ENCODE results near the gene SND1. TPM values are rescaled to one million over a fixed set of nuclear protein-coding genes. Genes with fewer than 3 reads are reported as not detected.

SND1 gene
- total RNA-seq, 1 donor from 2014 or later, result 232 TPM

DNA sequence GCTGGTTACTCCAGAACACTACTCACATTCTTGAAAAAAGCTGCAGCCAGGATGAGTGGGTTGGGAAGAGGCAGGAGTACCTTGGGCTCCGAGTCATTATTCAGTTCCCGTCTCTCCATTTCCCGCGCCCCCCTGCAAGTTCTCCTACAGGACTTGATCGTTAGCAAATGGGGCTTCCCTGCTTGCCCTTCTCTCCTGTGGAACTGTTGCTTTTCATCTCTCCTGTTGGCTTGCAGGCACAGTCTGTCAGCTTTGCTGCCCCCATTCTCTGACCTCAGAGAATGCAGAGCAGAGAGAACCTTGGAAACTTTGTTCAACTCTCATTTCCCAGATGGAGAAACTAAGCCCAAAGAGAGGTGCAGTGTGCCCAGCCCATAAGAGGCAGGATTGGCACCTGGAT is 414.9 kb downstream of the SND1 start:
- no peak for FAIRE-seq
- peaks cover 1% of the 10 kb centered on the region for H3K36me3 ChIP-seq (ENCODE audit: control insufficient read depth, insufficient read depth, low read length)
- no peak for TF ChIP-seq CTCF (IDR thresholded peaks at IDR 0.05; ENCODE audit: insufficient read depth, low read length, severe bottlenecking)
- no peak for DNase-seq (ENCODE audit: low read depth)
- no peak overlapping the region for H3K4me3 ChIP-seq (ENCODE audit: low read depth, low read length)
- H3K27me3 ChIP-seq (ENCODE audit: control insufficient read depth, insufficient read depth, low read length), result no peaks in the 10 kb centered on the region

DNA sequence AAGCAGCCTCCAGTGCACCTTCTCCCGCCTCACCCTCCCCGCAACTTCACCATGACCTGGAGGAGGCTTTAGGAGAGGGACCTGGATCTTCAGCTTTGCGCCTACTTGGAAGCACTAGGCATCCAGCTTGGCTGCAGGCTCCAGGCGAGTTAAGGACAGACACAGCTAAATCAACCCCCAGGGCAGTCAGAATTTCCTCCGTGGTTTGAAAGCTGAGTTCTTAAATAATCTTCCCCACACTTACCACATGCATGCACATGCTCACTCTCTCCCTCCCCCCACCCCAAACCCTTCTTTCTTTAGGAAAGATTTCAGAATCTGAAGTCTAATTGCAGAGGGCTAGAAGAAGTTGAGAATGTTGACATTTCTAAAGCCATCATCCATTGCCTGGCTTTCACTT is 416.0 kb downstream of the SND1 start:
- TF ChIP-seq CTCF (IDR thresholded peaks at IDR 0.05; ENCODE audit: insufficient read depth, low read length, severe bottlenecking), result no peak
- H3K4me3 ChIP-seq (ENCODE audit: low read depth, low read length), result no peak overlapping the region
- DNase-seq (ENCODE audit: low read depth) (no peak), FAIRE-seq (no peak)
- H3K27me3 ChIP-seq (ENCODE audit: control insufficient read depth, insufficient read depth, low read length), result no peaks in the 10 kb centered on the region
- peaks cover 1% of the 10 kb centered on the region for H3K36me3 ChIP-seq (ENCODE audit: control insufficient read depth, insufficient read depth, low read length)

DNA sequence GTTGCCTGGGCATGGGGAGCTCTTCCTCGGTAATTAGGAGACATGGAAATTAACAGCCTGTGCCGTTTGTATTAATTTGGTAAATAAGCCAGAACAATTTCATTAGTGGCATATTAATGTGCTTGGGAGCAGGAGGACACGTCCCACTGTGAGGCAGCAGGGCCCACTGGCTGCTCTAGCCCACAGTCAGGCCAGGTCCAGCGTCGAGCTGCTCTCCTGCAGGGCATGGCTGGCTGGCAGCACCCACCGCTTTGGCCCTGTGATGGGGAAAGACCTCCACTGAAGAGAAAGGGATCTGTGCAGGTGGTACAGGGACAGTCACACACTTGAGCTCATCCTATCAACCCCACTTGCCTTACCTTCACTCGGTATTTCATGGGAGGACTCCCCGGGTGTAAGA is 416.8 kb downstream of the SND1 start:
- FAIRE-seq (no peak), DNase-seq (ENCODE audit: low read depth) (no peak)
- TF ChIP-seq CTCF (IDR thresholded peaks at IDR 0.05; ENCODE audit: insufficient read depth, low read length, severe bottlenecking), result no peak
- Histone ChIP-seq H3K36me3 (ENCODE audit: control insufficient read depth, insufficient read depth, low read length) (peaks cover 2% of the 10 kb centered on the region), H3K4me3 (ENCODE audit: low read depth, low read length) (no peak overlapping the region), H3K27me3 (ENCODE audit: control insufficient read depth, insufficient read depth, low read length) (no peaks in the 10 kb centered on the region)

DNA sequence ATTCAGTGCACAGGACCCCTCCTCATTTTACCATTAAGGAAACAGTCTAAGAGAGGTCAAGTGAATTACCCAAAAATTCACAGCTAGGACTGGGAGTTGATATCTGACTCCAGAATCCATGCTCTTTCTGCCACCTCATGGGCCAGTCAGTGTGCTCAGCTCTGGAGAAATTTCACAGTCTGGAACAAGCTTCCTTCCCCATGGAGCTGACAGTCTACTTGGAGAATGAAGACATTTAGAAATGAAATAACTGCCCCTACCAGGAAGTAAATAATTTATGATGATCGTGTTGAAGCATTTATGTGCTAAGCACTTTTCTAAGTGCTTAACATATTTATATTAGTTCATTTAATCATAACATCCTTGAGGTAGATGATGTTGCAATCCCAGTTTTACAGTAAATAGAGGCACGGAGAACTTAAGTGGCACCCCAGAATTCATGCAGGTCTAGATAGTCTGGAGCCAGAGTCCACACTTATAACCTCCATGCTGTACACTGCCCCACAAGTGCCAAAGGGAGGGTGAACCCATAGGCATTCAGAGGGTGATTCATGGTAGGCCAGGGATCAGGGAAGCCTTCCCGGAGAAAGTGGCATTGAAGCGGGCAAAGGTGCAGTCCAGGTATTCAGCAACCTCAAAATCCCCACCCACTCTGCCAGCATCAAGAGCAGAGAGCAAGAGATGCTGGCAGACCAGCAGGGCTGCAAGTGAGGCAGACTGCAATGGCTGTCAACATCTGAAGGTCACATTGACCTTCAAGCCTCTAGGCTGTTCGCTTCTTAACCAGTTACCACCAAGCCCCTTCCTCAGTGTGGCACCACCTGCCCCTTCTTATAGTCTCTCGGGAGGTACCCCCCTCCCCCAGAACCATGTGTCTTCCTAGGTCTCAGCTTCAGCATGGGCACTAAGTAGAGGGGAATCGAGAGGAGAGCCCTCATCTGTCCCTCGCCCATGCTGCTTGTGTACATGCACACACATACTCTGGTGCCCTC is 417.7 kb downstream of the SND1 start:
- Histone ChIP-seq H3K27me3 (ENCODE audit: control insufficient read depth, insufficient read depth, low read length) (no peaks in the 10 kb centered on the region), H3K36me3 (ENCODE audit: control insufficient read depth, insufficient read depth, low read length) (peaks cover 5% of the 10 kb centered on the region), H3K4me3 (ENCODE audit: low read depth, low read length) (no peak overlapping the region)
- no peak for TF ChIP-seq CTCF (IDR thresholded peaks at IDR 0.05; ENCODE audit: insufficient read depth, low read length, severe bottlenecking)
- no peak for FAIRE-seq
- DNase-seq (ENCODE audit: low read depth), result no peak

DNA sequence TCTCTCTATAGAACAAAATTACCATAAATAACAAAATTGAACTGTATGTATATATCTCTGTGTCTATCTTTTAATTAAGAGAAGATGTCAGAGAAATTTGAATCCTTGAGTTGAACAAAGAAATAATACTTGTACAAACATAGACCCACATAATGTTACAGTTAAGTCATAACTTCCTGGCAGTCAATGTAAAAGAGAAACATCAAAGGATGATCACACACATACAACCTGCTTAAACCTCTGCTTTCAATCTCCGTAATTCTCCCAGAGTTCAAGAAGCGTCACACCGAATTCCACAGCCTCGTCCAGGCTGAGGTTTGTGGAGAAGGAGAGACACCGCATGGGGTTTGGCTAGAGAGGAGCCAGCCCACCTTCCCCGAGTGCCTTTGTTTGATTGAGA is 419.4 kb downstream of the SND1 start:
- no peaks in the 10 kb centered on the region for H3K27me3 ChIP-seq (ENCODE audit: control insufficient read depth, insufficient read depth, low read length)
- TF ChIP-seq CTCF (IDR thresholded peaks at IDR 0.05; ENCODE audit: insufficient read depth, low read length, severe bottlenecking), result no peak
- DNase-seq (ENCODE audit: low read depth), result no peak
- FAIRE-seq, result no peak
- H3K36me3 ChIP-seq (ENCODE audit: control insufficient read depth, insufficient read depth, low read length), result peaks cover 10% of the 10 kb centered on the region
- H3K4me3 ChIP-seq (ENCODE audit: low read depth, low read length), result no peak overlapping the region

Measured in bronchial epithelial cell (primary cell).